HEK293 (cell line): ENCODE measurements around the gene SYNPO2.

ENCODE experiments used
- CTCF ChIA-PET: fragments of 350-600 bp; formaldehyde crosslinking; extraction: SDS; loops from one replicate; lab custom pipeline; 2021; ENCODE audit warnings: antibody characterized with exemption; lab: Yijun Ruan, JAX
- POLR2A ChIA-PET: fragments of 300-600 bp; formaldehyde crosslinking; extraction: SDS; loops from one replicate; lab custom pipeline; 2020; ENCODE audit warnings: antibody characterized with exemption, inconsistent platforms; lab: Yijun Ruan, JAX
- H3K27ac ChIP-seq: fragments of 200-500 bp; sonication (Bioruptor generic); 2 replicates; pipeline ENCODE4 v1.5.1; 2014; ENCODE audit warnings: low read depth, low read length, control low read depth, inconsistent platforms; ENCODE audit errors: extremely low read depth
- H3K36me3 ChIP-seq, 2 experiments: fragments of 200-500 bp in 1 of 2; sonication (Bioruptor generic) in 1 of 2; 1 replicate in 1 of 2; 2 replicates in 1 of 2; pipeline ENCODE4 v1.5.1; 2014 to 2017; ENCODE audit warnings: inconsistent platforms in 2 of 2, low read length in 2 of 2; ENCODE audit not compliant: control insufficient read depth in 2 of 2, insufficient read depth in 1 of 2
- H3K4me1 ChIP-seq: fragments of 200-500 bp; sonication (Bioruptor generic); 2 replicates; pipeline ENCODE4 v1.5.1; 2014; ENCODE audit warnings: mild to moderate bottlenecking, low read length, inconsistent platforms; ENCODE audit not compliant: control insufficient read depth, insufficient read depth
- H3K4me3 ChIP-seq: 2 replicates; pipeline ENCODE4 v1.5.1; 2011; ENCODE audit warnings: low read depth, mild to moderate bottlenecking, control low read depth, low read length, moderate library complexity
- H3K9me3 ChIP-seq: fragments of 200-500 bp; sonication (Bioruptor generic); 2 replicates; pipeline ENCODE4 v1.5.1; 2014; ENCODE audit warnings: low read depth, low read length, inconsistent platforms; ENCODE audit not compliant: control insufficient read depth, insufficient read depth
- INSM2 ChIP-seq: fragments of 450-650 bp; formaldehyde crosslinking; IDR thresholded peaks from 2 replicates; pipeline ENCODE4 v1.5.1; 2016; ENCODE audit warnings: missing biosample characterization, missing genetic modification characterization
- KLF7 ChIP-seq: fragments of 450-650 bp; formaldehyde crosslinking; IDR thresholded peaks from 2 replicates; pipeline ENCODE4 v1.5.1; 2016; ENCODE audit warnings: missing biosample characterization, missing genetic modification characterization, borderline replicate concordance
- ZNF112 ChIP-seq: fragments of 450-650 bp; formaldehyde crosslinking; IDR thresholded peaks from 2 replicates; pipeline ENCODE4 v1.5.0; 2017; ENCODE audit warnings: missing biosample characterization, missing genetic modification characterization
- ZNF24 ChIP-seq: fragments of 450-650 bp; formaldehyde crosslinking; IDR thresholded peaks from 2 replicates; pipeline ENCODE4 v1.5.1; 2016; ENCODE audit warnings: missing biosample characterization, missing genetic modification characterization
- ZNF530 ChIP-seq: fragments of 450-650 bp; formaldehyde crosslinking; IDR thresholded peaks from 2 replicates; pipeline ENCODE4 v1.5.1; 2016; ENCODE audit warnings: low read depth, missing biosample characterization, missing genetic modification characterization
- ZNF561 ChIP-seq: fragments of 450-650 bp; IDR thresholded peaks from 2 replicates; pipeline ENCODE4 v1.5.1; 2018; ENCODE audit warnings: missing biosample characterization, missing genetic modification characterization, borderline replicate concordance
- ZNF585B ChIP-seq: fragments of 450-650 bp; formaldehyde crosslinking; IDR thresholded peaks from 2 replicates; pipeline ENCODE4 v1.5.1; 2016; ENCODE audit warnings: missing biosample characterization, missing genetic modification characterization
- ZNF623 ChIP-seq: fragments of 450-650 bp; formaldehyde crosslinking; IDR thresholded peaks from 2 replicates; pipeline ENCODE4 v1.5.1; 2016; ENCODE audit warnings: missing biosample characterization, missing genetic modification characterization
- ZNF624 ChIP-seq: fragments of 450-650 bp; formaldehyde crosslinking; IDR thresholded peaks from 2 replicates; pipeline ENCODE4 v1.5.1; 2017; ENCODE audit warnings: missing biosample characterization, missing genetic modification characterization
- ZNF677 ChIP-seq: fragments of 450-650 bp; IDR thresholded peaks from 2 replicates; pipeline ENCODE4 v1.5.0; 2018; ENCODE audit warnings: missing biosample characterization, mild to moderate bottlenecking, missing genetic modification characterization, moderate library complexity
- ZNF768 ChIP-seq: fragments of 450-650 bp; formaldehyde crosslinking; IDR thresholded peaks from 2 replicates; pipeline ENCODE4 v1.5.1; 2018; ENCODE audit warnings: missing biosample characterization, mild to moderate bottlenecking, missing genetic modification characterization
- ZNF792 ChIP-seq: fragments of 450-650 bp; formaldehyde crosslinking; IDR thresholded peaks from 2 replicates; pipeline ENCODE4 v1.5.1; 2016; ENCODE audit warnings: missing biosample characterization, missing genetic modification characterization
- TF ChIP-seq, protein P1 (sequence below): fragments of 450-650 bp; formaldehyde crosslinking; IDR thresholded peaks from 2 replicates; pipeline ENCODE4 v1.5.1; 2016; ENCODE audit warnings: missing biosample characterization, missing genetic modification characterization
- TF ChIP-seq, protein P2 (sequence below): fragments of 450-650 bp; formaldehyde crosslinking; IDR thresholded peaks from 2 replicates; pipeline ENCODE4 v1.5.1; 2016; ENCODE audit warnings: missing biosample characterization, missing genetic modification characterization

SYNPO2 gene

GRCh38 chr4:119034276-119035008, 145.8 kb downstream of the SYNPO2 start:
- Histone ChIP-seq H3K36me3 (no peaks in the 10 kb centered on the region), H3K9me3 (no peaks in the 10 kb centered on the region), H3K4me3 (no peak overlapping the region), H3K27ac (no peak overlapping the region), H3K4me1 (no peaks in the 10 kb centered on the region)
- ChIA-PET CTCF (interaction anchor here (0.6 to 1.5 kb wide), 2 partner anchors 8 to 1935 kb away, joined by 5 to 6 read pairs; no protein-coding TSS in a partner anchor), POLR2A (interaction anchor here (0.7 kb wide), 1 partner anchor 178 kb away, joined by 3 read pairs; the partner anchor contains the start of gene USP53)
- TF ChIP-seq ZNF768: no peak
- TF ChIP-seq, protein P1, sequence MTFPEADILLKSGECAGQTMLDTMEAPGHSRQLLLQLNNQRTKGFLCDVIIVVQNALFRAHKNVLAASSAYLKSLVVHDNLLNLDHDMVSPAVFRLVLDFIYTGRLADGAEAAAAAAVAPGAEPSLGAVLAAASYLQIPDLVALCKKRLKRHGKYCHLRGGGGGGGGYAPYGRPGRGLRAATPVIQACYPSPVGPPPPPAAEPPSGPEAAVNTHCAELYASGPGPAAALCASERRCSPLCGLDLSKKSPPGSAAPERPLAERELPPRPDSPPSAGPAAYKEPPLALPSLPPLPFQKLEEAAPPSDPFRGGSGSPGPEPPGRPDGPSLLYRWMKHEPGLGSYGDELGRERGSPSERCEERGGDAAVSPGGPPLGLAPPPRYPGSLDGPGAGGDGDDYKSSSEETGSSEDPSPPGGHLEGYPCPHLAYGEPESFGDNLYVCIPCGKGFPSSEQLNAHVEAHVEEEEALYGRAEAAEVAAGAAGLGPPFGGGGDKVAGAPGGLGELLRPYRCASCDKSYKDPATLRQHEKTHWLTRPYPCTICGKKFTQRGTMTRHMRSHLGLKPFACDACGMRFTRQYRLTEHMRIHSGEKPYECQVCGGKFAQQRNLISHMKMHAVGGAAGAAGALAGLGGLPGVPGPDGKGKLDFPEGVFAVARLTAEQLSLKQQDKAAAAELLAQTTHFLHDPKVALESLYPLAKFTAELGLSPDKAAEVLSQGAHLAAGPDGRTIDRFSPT (tag by site-specific recombination): no peak
- TF ChIP-seq ZNF624 (tag by site-specific recombination): no peak
- no peak for TF ChIP-seq ZNF561 (tag by site-specific recombination)

DNA sequence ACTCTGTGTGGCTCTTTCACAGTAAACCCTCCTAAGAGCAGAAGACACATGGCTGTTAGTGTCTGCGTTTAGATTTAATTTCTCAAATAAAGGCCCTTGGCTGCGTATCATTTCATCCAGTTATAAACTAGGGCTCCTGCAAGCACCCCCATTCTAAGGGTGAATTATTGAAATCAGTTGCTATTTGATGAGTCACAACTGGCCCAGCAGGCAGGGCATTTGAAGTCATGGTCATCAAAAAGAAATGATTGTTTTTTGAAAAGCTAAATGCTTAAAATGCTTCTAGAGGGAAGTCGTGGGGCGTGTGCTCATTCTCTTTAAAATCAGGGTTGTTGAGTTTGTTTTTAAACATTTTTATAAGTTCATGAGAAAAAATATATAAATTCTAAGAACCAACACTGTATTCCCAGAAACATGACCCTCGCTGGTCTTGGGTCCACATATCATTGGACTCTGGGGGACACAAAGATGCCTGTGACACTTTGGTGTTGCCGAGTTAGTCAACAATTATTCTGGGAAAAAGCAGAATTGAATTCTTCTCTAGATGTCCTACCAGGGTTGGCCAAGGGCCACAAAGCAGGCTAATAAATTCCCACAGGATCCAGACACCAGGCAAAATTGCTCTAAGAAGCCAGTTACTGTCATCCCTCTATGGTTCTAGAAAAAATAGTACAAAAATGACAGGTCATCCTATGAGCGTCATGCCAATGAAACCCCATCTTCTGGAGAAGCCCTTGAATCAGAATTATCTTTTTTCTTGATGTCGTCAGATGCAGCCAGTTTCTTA, 147.5 kb downstream of the SYNPO2 start:
- no peak overlapping the region for H3K27ac ChIP-seq
- POLR2A ChIA-PET: no interaction called here
- CTCF ChIA-PET: no interaction called here

GRCh38 chr4:119037709-119038108, 149.1 kb downstream of the SYNPO2 start:
- Histone ChIP-seq H3K9me3 (no peaks in the 10 kb centered on the region), H3K4me1 (no peaks in the 10 kb centered on the region), H3K27ac (no peak overlapping the region), H3K36me3 (no peaks in the 10 kb centered on the region), H3K4me3 (no peak overlapping the region)
- CTCF ChIA-PET: interaction anchor here (0.6 kb wide), 1 partner anchor 244 kb away, joined by 3 read pairs; no protein-coding TSS in a partner anchor
- POLR2A ChIA-PET: no interaction called here
- TF ChIP-seq ZNF112 (tag by site-specific recombination) (no peak), ZNF623 (no peak), ZNF24 (tag by site-specific recombination) (no peak), ZNF585B (tag by site-specific recombination) (no peak)
- TF ChIP-seq, protein P2, sequence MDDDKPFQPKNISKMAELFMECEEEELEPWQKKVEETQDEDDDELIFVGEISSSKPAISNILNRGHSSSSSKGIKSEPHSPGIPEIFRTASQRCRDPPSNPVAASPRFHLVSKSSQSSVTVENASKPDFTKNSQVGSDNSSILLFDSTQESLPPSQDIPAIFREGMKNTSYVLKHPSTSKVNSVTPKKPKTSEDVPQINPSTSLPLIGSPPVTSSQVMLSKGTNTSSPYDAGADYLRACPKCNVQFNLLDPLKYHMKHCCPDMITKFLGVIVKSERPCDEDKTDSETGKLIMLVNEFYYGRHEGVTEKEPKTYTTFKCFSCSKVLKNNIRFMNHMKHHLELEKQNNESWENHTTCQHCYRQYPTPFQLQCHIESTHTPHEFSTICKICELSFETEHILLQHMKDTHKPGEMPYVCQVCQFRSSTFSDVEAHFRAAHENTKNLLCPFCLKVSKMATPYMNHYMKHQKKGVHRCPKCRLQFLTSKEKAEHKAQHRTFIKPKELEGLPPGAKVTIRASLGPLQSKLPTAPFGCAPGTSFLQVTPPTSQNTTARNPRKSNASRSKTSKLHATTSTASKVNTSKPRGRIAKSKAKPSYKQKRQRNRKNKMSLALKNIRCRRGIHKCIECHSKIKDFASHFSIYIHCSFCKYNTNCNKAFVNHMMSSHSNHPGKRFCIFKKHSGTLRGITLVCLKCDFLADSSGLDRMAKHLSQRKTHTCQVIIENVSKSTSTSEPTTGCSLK: no peak

More for the DNA sequence above, 147.5 kb downstream of the SYNPO2 start:
- Histone ChIP-seq H3K36me3 (no peaks in the 10 kb centered on the region), H3K9me3 (no peaks in the 10 kb centered on the region), H3K4me3 (no peak overlapping the region), H3K4me1 (no peaks in the 10 kb centered on the region)
- TF ChIP-seq ZNF677 (no peak), ZNF792 (tag by site-specific recombination) (no peak), ZNF530 (no peak), KLF7 (tag by site-specific recombination) (no peak), INSM2 (tag by site-specific recombination) (no peak)
